K562 (cell line): ENCODE results near the gene NKIRAS1. TPM values are rescaled to one million over a fixed set of nuclear protein-coding genes. Genes with fewer than 3 reads are reported as not detected.
A peak's percentile ranks its signal among the peaks of the same experiment; 100 is the strongest.

Source experiments
- CBX3 ChIP-seq, 2 experiments: IDR thresholded peaks; 1 replicate in 1 of 2; 2 replicates in 1 of 2; pipeline ENCODE4 v1.6.1; 2012; ENCODE audit warnings: inconsistent platforms in 2 of 2, low read length in 2 of 2, borderline replicate concordance in 1 of 2, control low read depth in 1 of 2
- HCFC1 ChIP-seq: IDR thresholded peaks from 2 replicates; pipeline ENCODE4 v1.6.1; 2012; ENCODE audit warnings: low read depth, low read length, improper control_type of control experiment
- KAT8 ChIP-seq: fragments of 450-650 bp; IDR thresholded peaks from 2 replicates; pipeline ENCODE4 v1.6.1; 2016; ENCODE audit warnings: low read depth, mild to moderate bottlenecking
- MBD2 ChIP-seq: sonication (generic); IDR thresholded peaks from 2 replicates; pipeline ENCODE4 v1.6.1; 2016; ENCODE audit warnings: low read depth, borderline replicate concordance
- MCM5 ChIP-seq: fragments of 450-650 bp; IDR thresholded peaks from 2 replicates; pipeline ENCODE4 v1.6.1; 2016; ENCODE audit warnings: low read depth
- MYBL2 ChIP-seq, 2 experiments: fragments of 450-650 bp in 1 of 2; sonication (generic) in 1 of 2; formaldehyde crosslinking in 1 of 2; IDR thresholded peaks; 2 replicates each; pipeline versions ENCODE4 v1.6.1 to v1.8.1; 2017 to 2022; ENCODE audit warnings: borderline replicate concordance in 1 of 2, inconsistent platforms in 1 of 2, low read depth in 1 of 2, mild to moderate bottlenecking in 1 of 2, missing genetic modification reagents in 1 of 2, moderate library complexity in 1 of 2
- NFATC3 ChIP-seq: fragments of 450-650 bp; IDR thresholded peaks from 2 replicates; pipeline ENCODE4 v1.6.1; 2017; ENCODE audit warnings: mild to moderate bottlenecking
- PCBP2 ChIP-seq: fragments of 200-400 bp; formaldehyde crosslinking; IDR thresholded peaks from 2 replicates; pipeline ENCODE4 v1.6.1; 2018; ENCODE audit warnings: low read length, low read depth, mild to moderate bottlenecking, moderate library complexity; ENCODE audit not compliant: poor library complexity, severe bottlenecking
- SIRT6 ChIP-seq: IDR thresholded peaks from one replicate; pipeline ENCODE4 v1.6.1; 2012; ENCODE audit warnings: low read depth, mild to moderate bottlenecking, control low read depth, inconsistent platforms, low read length, moderate library complexity
- SIX5 ChIP-seq, 2 experiments: IDR thresholded peaks; 2 replicates each; pipeline ENCODE4 v1.6.1; 2011; ENCODE audit warnings: low read length in 2 of 2, borderline replicate concordance in 1 of 2, low read depth in 1 of 2, mild to moderate bottlenecking in 1 of 2, moderate library complexity in 1 of 2; ENCODE audit not compliant: insufficient read depth in 1 of 2
- VEZF1 ChIP-seq: fragments of 200-800 bp; sonication (Bioruptor generic); IDR thresholded peaks from 2 replicates; pipeline ENCODE4 v1.6.1; 2017; ENCODE audit warnings: missing genetic modification characterization, missing compliant biosample characterization
- ZFX ChIP-seq: sonication (generic); formaldehyde crosslinking; IDR thresholded peaks from 2 replicates; pipeline ENCODE4 v1.8.0; 2022; ENCODE audit warnings: mild to moderate bottlenecking, missing genetic modification reagents, moderate library complexity
- ZNF263 ChIP-seq: sonication (generic); formaldehyde crosslinking; IDR thresholded peaks from 2 replicates; pipeline ENCODE4 v1.8.0; 2022; ENCODE audit warnings: mild to moderate bottlenecking, missing genetic modification reagents, borderline replicate concordance
- ZNF589 ChIP-seq: fragments of 200-800 bp; sonication (Bioruptor generic); IDR thresholded peaks from 2 replicates; pipeline ENCODE4 v1.6.1; 2016; ENCODE audit warnings: low read depth, missing genetic modification characterization, missing compliant biosample characterization
- ZNF77 ChIP-seq: fragments of 250-450 bp; sonication (Bioruptor Pico); IDR thresholded peaks from 2 replicates; pipeline ENCODE4 v1.5.0; 2020
- polyA plus RNA-seq, 8 experiments: library from polyadenylated mRNA; depleted of rRNA in 4 of 8; stranded (reverse) in 5 of 8; unstranded in 3 of 8; fragments of >200 nt; fragmentation: Nextera tagmentation in 2 of 8; fragmentation: Illumina TruSeq in 1 of 8; extraction: Ambion mirVana in 2 of 8; extraction: Trizol in 1 of 8; gene quantifications; 2 replicates each; pipeline versions ENCODE4 v1.2.1 to v1.2.3, GENCODE V29; 2011 to 2014; ENCODE audit warnings: inconsistent platforms in 1 of 8, missing spikeins in 1 of 8
- total RNA-seq, 7 experiments: library from RNA; depleted of rRNA in 6 of 7; stranded (reverse); fragments of >200 nt in 6 of 7; fragmentation: Illumina TruSeq in 2 of 7; extraction: Trizol in 2 of 7; gene quantifications; 2 replicates each; pipeline versions ENCODE4 v1.2.1 to v1.2.3, GENCODE V29; 2011 to 2021; ENCODE audit warnings: low replicate concordance in 1 of 7
- TF ChIP-seq, protein P1 (sequence below): fragments of 250-450 bp; sonication (Bioruptor Pico); IDR thresholded peaks from 2 replicates; pipeline ENCODE4 v1.4.0; 2020; ENCODE audit warnings: mild to moderate bottlenecking, moderate library complexity
- TF ChIP-seq, protein P2 (sequence below), 2 experiments: fragments of 200-800 bp in 1 of 2; sonication (Bioruptor generic) in 1 of 2; sonication (generic) in 1 of 2; formaldehyde crosslinking in 1 of 2; IDR thresholded peaks in 1 of 2; conservative IDR thresholded peaks in 1 of 2; 2 replicates each; pipeline versions ENCODE4 v1.5.0 to v1.6.1; 2016 to 2020; ENCODE audit warnings: missing compliant biosample characterization in 1 of 2, missing genetic modification characterization in 1 of 2, missing genetic modification reagents in 1 of 2
- TF ChIP-seq, protein P3 (sequence below): fragments of 450-650 bp; IDR thresholded peaks from 2 replicates; pipeline ENCODE4 v1.6.1; 2014; ENCODE audit warnings: low read depth, mild to moderate bottlenecking, moderate library complexity, borderline replicate concordance
- TF ChIP-seq, protein P4 (sequence below): fragments of 450-650 bp; formaldehyde crosslinking; IDR thresholded peaks from 2 replicates; pipeline ENCODE4 v1.4.0; 2022; ENCODE audit warnings: mild to moderate bottlenecking, moderate library complexity

Gene NKIRAS1
- total and polyA plus RNA-seq, 9 of the 15 experiments (the other 6 are each of a cell fraction or from before 2014, with no cell fraction given): 5.1 to 10.3 (median 6.3) TPM

DNA sequence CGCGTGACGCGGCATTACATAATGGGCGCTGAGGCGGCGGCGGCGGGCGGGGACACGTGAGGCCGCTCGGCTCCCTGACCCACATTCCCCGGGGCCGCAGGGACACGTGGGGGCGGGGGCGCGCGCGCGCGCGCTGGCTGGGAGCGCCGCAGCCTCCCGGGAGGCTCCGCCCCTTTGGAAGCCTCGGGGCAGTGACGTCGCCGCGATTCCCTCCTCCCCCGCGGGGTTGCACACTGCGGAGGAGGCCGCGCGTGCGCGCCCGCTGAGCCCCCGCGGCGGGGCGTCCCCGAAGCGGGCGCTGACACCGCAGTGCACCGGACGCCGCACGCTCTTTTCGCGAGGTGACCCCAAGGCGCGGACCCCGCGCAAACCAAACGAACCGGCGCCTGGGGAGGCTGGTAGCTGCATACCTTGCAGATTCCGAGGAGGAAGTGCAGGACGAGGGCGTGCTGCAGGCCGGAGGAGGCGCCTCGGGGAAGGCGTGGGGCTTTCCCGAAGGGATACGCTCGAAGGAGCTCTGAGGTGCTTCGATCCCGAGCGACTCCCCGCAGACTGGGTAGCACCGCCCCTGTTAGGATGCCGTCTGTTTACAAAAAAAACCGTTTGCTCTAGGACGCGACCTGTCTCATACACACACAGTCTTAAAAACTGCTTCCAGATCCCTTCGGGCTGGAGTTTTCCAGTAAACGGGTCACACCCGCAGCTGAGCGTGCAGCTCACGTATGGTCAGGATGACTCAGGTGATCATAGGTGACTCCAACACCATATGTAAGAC, 29.3 kb upstream of the NKIRAS1 start (continued):
- TF ChIP-seq SIRT6: no peak
- TF ChIP-seq, protein P1, sequence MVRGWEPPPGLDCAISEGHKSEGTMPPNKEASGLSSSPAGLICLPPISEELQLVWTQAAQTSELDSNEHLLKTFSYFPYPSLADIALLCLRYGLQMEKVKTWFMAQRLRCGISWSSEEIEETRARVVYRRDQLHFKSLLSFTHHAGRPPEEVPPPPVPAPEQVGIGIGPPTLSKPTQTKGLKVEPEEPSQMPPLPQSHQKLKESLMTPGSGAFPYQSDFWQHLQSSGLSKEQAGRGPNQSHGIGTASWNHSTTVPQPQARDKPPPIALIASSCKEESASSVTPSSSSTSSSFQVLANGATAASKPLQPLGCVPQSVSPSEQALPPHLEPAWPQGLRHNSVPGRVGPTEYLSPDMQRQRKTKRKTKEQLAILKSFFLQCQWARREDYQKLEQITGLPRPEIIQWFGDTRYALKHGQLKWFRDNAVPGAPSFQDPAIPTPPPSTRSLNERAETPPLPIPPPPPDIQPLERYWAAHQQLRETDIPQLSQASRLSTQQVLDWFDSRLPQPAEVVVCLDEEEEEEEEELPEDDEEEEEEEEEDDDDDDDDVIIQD (CRISPR knock-in tag): no peak
- TF ChIP-seq VEZF1 (CRISPR knock-in tag): peak; percentile 81
- TF ChIP-seq, protein P2, sequence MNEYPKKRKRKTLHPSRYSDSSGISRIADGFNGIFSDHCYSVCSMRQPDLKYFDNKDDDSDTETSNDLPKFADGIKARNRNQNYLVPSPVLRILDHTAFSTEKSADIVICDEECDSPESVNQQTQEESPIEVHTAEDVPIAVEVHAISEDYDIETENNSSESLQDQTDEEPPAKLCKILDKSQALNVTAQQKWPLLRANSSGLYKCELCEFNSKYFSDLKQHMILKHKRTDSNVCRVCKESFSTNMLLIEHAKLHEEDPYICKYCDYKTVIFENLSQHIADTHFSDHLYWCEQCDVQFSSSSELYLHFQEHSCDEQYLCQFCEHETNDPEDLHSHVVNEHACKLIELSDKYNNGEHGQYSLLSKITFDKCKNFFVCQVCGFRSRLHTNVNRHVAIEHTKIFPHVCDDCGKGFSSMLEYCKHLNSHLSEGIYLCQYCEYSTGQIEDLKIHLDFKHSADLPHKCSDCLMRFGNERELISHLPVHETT (CRISPR knock-in tag; conservative IDR thresholded peaks at IDR 0.05 in 1 of 2, IDR thresholded peaks at IDR 0.05 in 1 of 2): peak in 1 of 2 experiments; percentile 90; a peak in 2 of 4 replicates
- TF ChIP-seq HCFC1: peak; percentile 53; the same call in 1 of the 2 replicates
- TF ChIP-seq ZNF589 (CRISPR knock-in tag): peak; percentile 42; the same call in 1 of the 2 replicates
- TF ChIP-seq SIX5 (IDR thresholded peaks at IDR 0.05; ENCODE audit: borderline replicate concordance in 1 of 2, insufficient read depth in 1 of 2, low read depth in 1 of 2, low read length in 2 of 2): no peak
- peak; percentile 77; the same call in 1 of the 2 replicates for TF ChIP-seq ZNF263
- no peak for TF ChIP-seq MBD2
- peak; percentile 94 for TF ChIP-seq ZFX (CRISPR knock-in tag)
- no peak for TF ChIP-seq KAT8
- TF ChIP-seq NFATC3: no peak
- no peak for TF ChIP-seq ZNF77
- TF ChIP-seq MCM5: no peak
- TF ChIP-seq MYBL2 (IDR thresholded peaks at IDR 0.05; ENCODE audit: low read depth): no peak
- no peak for TF ChIP-seq MYBL2 (CRISPR knock-in tag; IDR thresholded peaks at IDR 0.05; ENCODE audit: borderline replicate concordance)
- TF ChIP-seq, protein P3, sequence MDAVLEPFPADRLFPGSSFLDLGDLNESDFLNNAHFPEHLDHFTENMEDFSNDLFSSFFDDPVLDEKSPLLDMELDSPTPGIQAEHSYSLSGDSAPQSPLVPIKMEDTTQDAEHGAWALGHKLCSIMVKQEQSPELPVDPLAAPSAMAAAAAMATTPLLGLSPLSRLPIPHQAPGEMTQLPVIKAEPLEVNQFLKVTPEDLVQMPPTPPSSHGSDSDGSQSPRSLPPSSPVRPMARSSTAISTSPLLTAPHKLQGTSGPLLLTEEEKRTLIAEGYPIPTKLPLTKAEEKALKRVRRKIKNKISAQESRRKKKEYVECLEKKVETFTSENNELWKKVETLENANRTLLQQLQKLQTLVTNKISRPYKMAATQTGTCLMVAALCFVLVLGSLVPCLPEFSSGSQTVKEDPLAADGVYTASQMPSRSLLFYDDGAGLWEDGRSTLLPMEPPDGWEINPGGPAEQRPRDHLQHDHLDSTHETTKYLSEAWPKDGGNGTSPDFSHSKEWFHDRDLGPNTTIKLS: peak; percentile 84
- TF ChIP-seq PCBP2: no peak
- TF ChIP-seq CBX3 (IDR thresholded peaks at IDR 0.05; ENCODE audit: borderline replicate concordance in 1 of 2, low read length in 2 of 2): no peak
- TF ChIP-seq, protein P4, sequence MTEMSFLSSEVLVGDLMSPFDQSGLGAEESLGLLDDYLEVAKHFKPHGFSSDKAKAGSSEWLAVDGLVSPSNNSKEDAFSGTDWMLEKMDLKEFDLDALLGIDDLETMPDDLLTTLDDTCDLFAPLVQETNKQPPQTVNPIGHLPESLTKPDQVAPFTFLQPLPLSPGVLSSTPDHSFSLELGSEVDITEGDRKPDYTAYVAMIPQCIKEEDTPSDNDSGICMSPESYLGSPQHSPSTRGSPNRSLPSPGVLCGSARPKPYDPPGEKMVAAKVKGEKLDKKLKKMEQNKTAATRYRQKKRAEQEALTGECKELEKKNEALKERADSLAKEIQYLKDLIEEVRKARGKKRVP (CRISPR knock-in tag): no peak
